Spleen (tissue), 11 donors: ENCODE data around the gene HOXA6. TPM values are rescaled to one million over a fixed set of nuclear protein-coding genes. Genes with fewer than 3 reads are reported as not detected.

Source experiments
- DNase-seq: peaks from one replicate; pipeline ENCODE4 v3.0.0-alpha.2; 2020
- H3K27ac ChIP-seq, 8 donors: fragments of 200-600 bp; sonication (generic) in 7 of 8; 1 replicate in 4 of 8; 2 replicates in 4 of 8; pipeline versions ENCODE4 v1.5.0 to v1.8.0; 2016 to 2021; ENCODE audit warnings: inconsistent platforms in 4 of 8, mild to moderate bottlenecking in 4 of 8, moderate library complexity in 1 of 8
- H3K27me3 ChIP-seq, 7 donors: fragments of 200-600 bp; sonication (generic) in 6 of 7; replicated peaks in 1 of 7; 1 replicate in 4 of 7; 2 replicates in 3 of 7; pipeline versions ENCODE4 v1.5.0 to v1.8.0; 2016 to 2021; ENCODE audit warnings: inconsistent platforms in 3 of 7, mild to moderate bottlenecking in 1 of 7
- H3K36me3 ChIP-seq, 6 donors: fragments of 200-600 bp; sonication (generic) in 5 of 6; 1 replicate in 4 of 6; 2 replicates in 2 of 6; pipeline versions ENCODE4 v1.5.0 to v1.8.0; 2016 to 2021; ENCODE audit warnings: inconsistent platforms in 2 of 6
- H3K4me1 ChIP-seq, 6 donors: fragments of 200-600 bp; sonication (generic) in 5 of 6; 1 replicate in 3 of 6; 2 replicates in 3 of 6; pipeline versions ENCODE4 v1.5.0 to v1.8.0; 2016 to 2021; ENCODE audit warnings: inconsistent platforms in 3 of 6
- H3K4me3 ChIP-seq, 8 donors: fragments of 200-600 bp; sonication (generic) in 7 of 8; 1 replicate in 4 of 8; 2 replicates in 4 of 8; pipeline versions ENCODE4 v1.5.0 to v1.8.0; 2016 to 2021; ENCODE audit warnings: inconsistent platforms in 4 of 8, mild to moderate bottlenecking in 4 of 8, moderate library complexity in 2 of 8
- H3K9me3 ChIP-seq, 8 donors: fragments of 200-600 bp; sonication (generic) in 7 of 8; 1 replicate in 4 of 8; 2 replicates in 4 of 8; pipeline versions ENCODE4 v1.5.0 to v1.8.0; 2016 to 2021; ENCODE audit warnings: inconsistent platforms in 4 of 8
- POLR2A ChIP-seq, 3 donors: fragments of 450-650 bp; IDR thresholded peaks; one replicate each; pipeline ENCODE4 v1.5.1; 2017; ENCODE audit warnings: antibody characterized with exemption in 3 of 3, mild to moderate bottlenecking in 1 of 3
- POLR2AphosphoS5 ChIP-seq, 3 donors: sonication (generic); formaldehyde crosslinking; IDR thresholded peaks; one replicate each; pipeline ENCODE4 v1.5.1; 2017; ENCODE audit warnings: antibody characterized with exemption in 3 of 3
- WGBS, 5 donors: extraction: QIAGEN DNeasy Blood & Tissue Kit in 3 of 5; methylation state at CpG; one replicate each; pipeline versions ENCODE4 v1.1.5 to v1.1.7; 2013 to 2018; 5-methylcytosine and 5-hydroxymethylcytosine counted together
- intact Hi-C: fragments of 100-400 bp; cut with DNase I; formaldehyde crosslinking; loops from one replicate; pipeline ENCODE4 v1.15.0; 2023; ENCODE audit warnings: low total_unique reads
- polyA plus RNA-seq, 3 donors: library from polyadenylated mRNA; stranded (reverse); fragments of 200-250 nt; gene quantifications; one replicate each; pipeline ENCODE4 v1.2.1, GENCODE V29; 2013
- total RNA-seq, 7 donors: library from RNA; depleted of rRNA in 3 of 7; stranded (reverse); fragments of >200 nt in 3 of 7; fragmentation: NEBNext Ultra II Directional in 4 of 7; extraction: Animal tissue kit (Norgen Biotek cat#: 25700) in 4 of 7; gene quantifications; one replicate each; pipeline versions ENCODE4 v1.1.0 to v1.2.1, GENCODE V29; 2016 to 2021
- TF ChIP-seq, protein P1 (sequence below), 11 experiments: fragments of 200-600 bp in 7 of 11; fragments of 450-650 bp in 4 of 11; sonication (generic) in 4 of 11; IDR thresholded peaks in 8 of 11; conservative IDR thresholded peaks in 3 of 11; 1 replicate in 7 of 11; 2 replicates in 4 of 11; pipeline versions ENCODE4 v1.4.0 to v1.8.0; 2016 to 2021; ENCODE audit warnings: antibody characterized with exemption in 11 of 11, inconsistent platforms in 4 of 11, mild to moderate bottlenecking in 1 of 11
- donor health status: healthy with polysubstance abuse.
- donor health status: DM: no; HTN: no; CAD: no; lungs with moderate emphysema.
- donor health status: DM: no; HTN: no; CAD: no.
- donor health status: Bipolar disorder and iron deficiency.
- donor health status: healthy.
- donor health status: DM: no; HTN: no; CAD: no.
- donor health status: DM: yes; HTN: yes; CAD: no.

HOXA6 gene
- total and polyA plus RNA-seq, 10 donors = 0.26 to 2.0 (median 1.2) TPM; not detected in 2

DNA sequence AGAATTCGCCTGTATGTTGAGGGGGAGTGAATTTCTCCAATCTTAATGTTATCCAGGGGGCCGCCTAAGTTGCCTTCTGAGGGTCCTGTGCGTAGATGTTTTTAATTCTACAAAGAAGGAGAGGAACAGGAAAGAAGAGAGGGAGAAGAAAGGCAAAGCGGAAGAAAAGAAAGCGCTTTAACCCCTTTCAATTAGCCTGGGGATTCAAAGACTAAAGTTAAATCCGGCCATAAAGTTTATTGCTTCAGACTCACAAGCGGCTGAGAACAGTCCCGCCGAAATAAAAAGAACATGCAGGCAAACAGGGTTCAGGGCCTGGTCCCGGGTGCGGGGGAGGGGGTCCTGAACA is 8.6 kb downstream of the HOXA6 start:
- H3K27ac ChIP-seq = peak overlapping the region in 3 of 8 donors; percentile 35 to 57 (median 43)
- DNase-seq = no peak
- no peaks in the 10 kb centered on the region for H3K36me3 ChIP-seq
- H3K27me3 ChIP-seq = peaks cover 0 to 61% (median 2%) of the 10 kb centered on the region in 7 donors
- H3K4me1 ChIP-seq = peaks cover 0 to 42% (median 15%) of the 10 kb centered on the region in 6 donors
- H3K9me3 ChIP-seq = no peaks in the 10 kb centered on the region
- WGBS, 5 donors = 79 to 93% (median 91%) methylated on average over 11 of the region's 11 CpGs
- intact Hi-C loops = no loop called here
- no peak overlapping the region for H3K4me3 ChIP-seq
- TF ChIP-seq POLR2AphosphoS5 (IDR thresholded peaks at IDR 0.05) (no peak), POLR2A (IDR thresholded peaks at IDR 0.05) (no peak)
- TF ChIP-seq, protein P1, sequence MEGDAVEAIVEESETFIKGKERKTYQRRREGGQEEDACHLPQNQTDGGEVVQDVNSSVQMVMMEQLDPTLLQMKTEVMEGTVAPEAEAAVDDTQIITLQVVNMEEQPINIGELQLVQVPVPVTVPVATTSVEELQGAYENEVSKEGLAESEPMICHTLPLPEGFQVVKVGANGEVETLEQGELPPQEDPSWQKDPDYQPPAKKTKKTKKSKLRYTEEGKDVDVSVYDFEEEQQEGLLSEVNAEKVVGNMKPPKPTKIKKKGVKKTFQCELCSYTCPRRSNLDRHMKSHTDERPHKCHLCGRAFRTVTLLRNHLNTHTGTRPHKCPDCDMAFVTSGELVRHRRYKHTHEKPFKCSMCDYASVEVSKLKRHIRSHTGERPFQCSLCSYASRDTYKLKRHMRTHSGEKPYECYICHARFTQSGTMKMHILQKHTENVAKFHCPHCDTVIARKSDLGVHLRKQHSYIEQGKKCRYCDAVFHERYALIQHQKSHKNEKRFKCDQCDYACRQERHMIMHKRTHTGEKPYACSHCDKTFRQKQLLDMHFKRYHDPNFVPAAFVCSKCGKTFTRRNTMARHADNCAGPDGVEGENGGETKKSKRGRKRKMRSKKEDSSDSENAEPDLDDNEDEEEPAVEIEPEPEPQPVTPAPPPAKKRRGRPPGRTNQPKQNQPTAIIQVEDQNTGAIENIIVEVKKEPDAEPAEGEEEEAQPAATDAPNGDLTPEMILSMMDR (IDR thresholded peaks at IDR 0.05 in 8 of 11, conservative IDR thresholded peaks at IDR 0.05 in 3 of 11) = no peak

DNA sequence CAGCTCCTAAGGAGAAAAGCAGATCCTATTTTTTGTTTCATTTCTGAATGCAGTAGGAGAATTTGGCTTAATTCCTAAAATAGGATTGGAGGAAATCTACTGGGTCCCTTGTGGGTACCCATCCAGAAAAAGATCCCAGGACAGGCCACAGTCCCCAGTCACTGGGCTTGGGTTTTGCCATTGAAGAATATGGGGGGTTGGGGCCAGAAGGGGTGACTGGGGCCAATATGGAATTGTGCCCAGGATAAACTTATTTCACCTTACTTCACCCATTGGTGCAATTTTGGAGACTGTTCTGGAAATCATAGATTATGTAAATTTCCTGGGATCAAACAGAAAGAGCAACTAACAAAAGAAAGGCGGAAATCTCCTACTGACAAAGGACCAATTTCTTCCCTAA is 9.1 kb downstream of the HOXA6 start:
- intact Hi-C loops = no loop called here
- WGBS, 5 donors = 90 to 100% (median 94%) methylated on average over 1 of the region's 1 CpG
- H3K9me3 ChIP-seq = no peaks in the 10 kb centered on the region
- H3K27ac ChIP-seq = peak overlapping the region in 1 of 8 donors; percentile 57
- DNase-seq = no peak
- H3K4me3 ChIP-seq = no peak overlapping the region
- peaks cover 0 to 56% (median 0%) of the 10 kb centered on the region in 7 donors for H3K27me3 ChIP-seq
- peaks cover 0 to 39% (median 16%) of the 10 kb centered on the region in 6 donors for H3K4me1 ChIP-seq
- H3K36me3 ChIP-seq = no peaks in the 10 kb centered on the region
- TF ChIP-seq POLR2A (IDR thresholded peaks at IDR 0.05) (no peak), POLR2AphosphoS5 (IDR thresholded peaks at IDR 0.05) (no peak)
- TF ChIP-seq, protein P1 (IDR thresholded peaks at IDR 0.05 in 8 of 11, conservative IDR thresholded peaks at IDR 0.05 in 3 of 11) = no peak

- Histone ChIP-seq H3K36me3 (no peaks in the 10 kb centered on the region), H3K9me3 (no peaks in the 10 kb centered on the region), H3K27me3 (peaks cover 0 to 49% (median 0%) of the 10 kb centered on the region in 7 donors), H3K4me3 (no peak overlapping the region), H3K27ac (no peak overlapping the region), H3K4me1 (peaks cover 0 to 39% (median 16%) of the 10 kb centered on the region in 6 donors)
- intact Hi-C loops = no loop called here
- 90 to 96% (median 90%) methylated on average over 2 of the region's 2 CpGs for WGBS, 5 donors
- DNase-seq = no peak
- TF ChIP-seq, protein P1 (IDR thresholded peaks at IDR 0.05 in 8 of 11, conservative IDR thresholded peaks at IDR 0.05 in 3 of 11) = no peak
- TF ChIP-seq POLR2A (IDR thresholded peaks at IDR 0.05) (no peak), POLR2AphosphoS5 (IDR thresholded peaks at IDR 0.05) (no peak)
Measured at GRCh38 chr7:27137640-27138315, 9.8 kb downstream of the HOXA6 start.

DNA sequence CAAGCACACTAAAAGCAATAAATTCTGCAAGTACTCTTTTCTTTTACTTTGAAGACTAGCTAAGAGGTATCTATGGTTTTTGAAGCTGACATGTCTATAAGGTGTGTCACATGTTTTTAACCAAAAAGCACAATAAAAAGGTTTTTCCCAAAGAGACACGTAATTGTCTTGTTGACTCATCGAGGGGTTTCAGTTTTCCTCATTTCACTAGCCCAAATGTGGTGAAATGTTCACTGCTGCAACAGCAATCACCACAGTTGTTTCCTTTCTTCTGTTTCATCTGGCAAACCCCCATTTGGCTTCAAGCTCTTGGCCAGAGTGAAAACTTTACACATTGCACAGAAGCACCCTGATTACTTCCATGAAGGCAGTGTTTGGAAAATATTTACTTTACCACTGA is 13.2 kb downstream of the HOXA6 start:
- WGBS, 5 donors = 18 to 33% (median 28%) methylated on average over 2 of the region's 2 CpGs
- intact Hi-C loops = no loop called here
- no peak for DNase-seq
- Histone ChIP-seq H3K4me1 (peaks cover 0 to 41% (median 16%) of the 10 kb centered on the region in 6 donors), H3K27ac (no peak overlapping the region), H3K36me3 (no peaks in the 10 kb centered on the region), H3K9me3 (no peaks in the 10 kb centered on the region), H3K4me3 (no peak overlapping the region), H3K27me3 (peaks cover 0 to 42% (median 0%) of the 10 kb centered on the region in 7 donors)
- TF ChIP-seq POLR2AphosphoS5 (IDR thresholded peaks at IDR 0.05) (no peak), POLR2A (IDR thresholded peaks at IDR 0.05) (no peak)
- TF ChIP-seq, protein P1 (IDR thresholded peaks at IDR 0.05 in 8 of 11, conservative IDR thresholded peaks at IDR 0.05 in 3 of 11) = no peak
